Prostate gland (tissue), 2 donors: Measurements from ENCODE around the gene AKAP13. TPM values are rescaled to one million over a fixed set of nuclear protein-coding genes. Genes with fewer than 3 reads are reported as not detected.

Experiments used
- DNase-seq: peaks from one replicate; pipeline ENCODE4 v3.0.0-alpha.2; 2019; ENCODE audit warnings: low spot score
- H3K27ac ChIP-seq, 2 donors: fragments of 200-600 bp; sonication (generic); 2 replicates each; pipeline ENCODE4 v1.5.1; 2017 to 2019
- H3K27me3 ChIP-seq: fragments of 200-600 bp; sonication (generic); replicated peaks from 2 replicates; pipeline ENCODE4 v1.5.1; 2019; ENCODE audit not compliant: insufficient read depth
- H3K36me3 ChIP-seq, 2 donors: fragments of 200-600 bp; sonication (generic); 1 replicate in 1 of 2; 2 replicates in 1 of 2; pipeline versions ENCODE4 v1.5.1 to v1.8.1; 2017 to 2019
- H3K4me1 ChIP-seq: fragments of 200-600 bp; sonication (generic); replicated peaks from 2 replicates; pipeline ENCODE4 v1.5.1; 2019
- H3K4me3 ChIP-seq, 2 donors: fragments of 200-600 bp; sonication (generic); 2 replicates each; pipeline ENCODE4 v1.5.1; 2017 to 2019
- H3K9me3 ChIP-seq: fragments of 200-600 bp; sonication (generic); 2 replicates; pipeline ENCODE4 v1.5.1; 2017
- CTCF ChIP-seq, 4 experiments: fragments of 200-600 bp in 2 of 4; fragments of 450-650 bp in 2 of 4; sonication (generic) in 2 of 4; IDR thresholded peaks; 1 replicate in 3 of 4; 2 replicates in 1 of 4; pipeline ENCODE4 v1.5.1; 2016 to 2019; ENCODE audit warnings: antibody characterized with exemption in 4 of 4, mild to moderate bottlenecking in 2 of 4, moderate library complexity in 2 of 4
- POLR2A ChIP-seq: fragments of 450-650 bp; IDR thresholded peaks from one replicate; pipeline ENCODE4 v1.6.1; 2016; ENCODE audit warnings: antibody characterized with exemption, mild to moderate bottlenecking
- POLR2AphosphoS5 ChIP-seq: sonication (generic); formaldehyde crosslinking; IDR thresholded peaks from one replicate; pipeline ENCODE4 v1.6.1; 2017; ENCODE audit warnings: antibody characterized with exemption
- WGBS: methylation state at CpG from one replicate; pipeline ENCODE4 v1.1.5; 2018; 5-methylcytosine and 5-hydroxymethylcytosine counted together
- intact Hi-C: fragments of 100-400 bp; cut with DNase I; formaldehyde crosslinking; loops from one replicate; pipeline ENCODE4 v1.14.2; 2022
- total RNA-seq, 2 donors: library from RNA; depleted of rRNA; stranded (reverse); fragments of >200 nt; gene quantifications; one replicate each; pipeline ENCODE4 v1.1.0, GENCODE V29; 2016

Gene AKAP13
- total RNA-seq, 2 donors from 2014 or later: 102 to 195 TPM

DNA sequence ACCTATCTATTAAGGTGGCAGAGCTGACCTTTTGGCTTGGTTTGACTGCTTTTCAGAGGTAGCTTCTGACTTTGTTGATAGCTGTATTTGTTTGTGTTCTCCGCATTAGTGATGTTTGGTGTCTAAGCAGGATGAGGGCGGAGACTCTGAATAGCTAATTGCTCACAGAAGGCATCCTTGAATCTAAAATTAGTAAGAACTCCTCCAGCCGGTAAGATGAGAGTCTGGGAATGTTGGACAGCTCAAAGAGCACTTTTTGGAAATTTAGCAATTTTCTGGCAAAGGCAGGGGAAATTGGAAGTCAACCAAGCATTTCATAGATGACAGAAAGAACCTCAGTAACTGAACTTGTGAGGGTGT lies 240.3 kb downstream of the AKAP13 start:
- H3K4me1 ChIP-seq: no peaks in the 10 kb centered on the region
- H3K36me3 ChIP-seq: no peaks in the 10 kb centered on the region
- intact Hi-C loops: no loop called here
- no peaks in the 10 kb centered on the region for H3K9me3 ChIP-seq
- peak overlapping the region; percentile 12 for H3K4me3 ChIP-seq
- no peak for DNase-seq
- H3K27me3 ChIP-seq: no peaks in the 10 kb centered on the region
- H3K27ac ChIP-seq: peak overlapping the region; percentile 60 to 66
- TF ChIP-seq POLR2AphosphoS5 (no peak), CTCF (IDR thresholded peaks at IDR 0.05) (no peak), POLR2A (no peak)
- WGBS: 33% methylated on average over 3 of the region's 3 CpGs

- no peaks in the 10 kb centered on the region for H3K36me3 ChIP-seq
- no peaks in the 10 kb centered on the region for H3K27me3 ChIP-seq
- H3K4me3 ChIP-seq: peak overlapping the region; percentile 4 to 12
- H3K9me3 ChIP-seq: no peaks in the 10 kb centered on the region
- no peaks in the 10 kb centered on the region for H3K4me1 ChIP-seq
- no peak for TF ChIP-seq CTCF (IDR thresholded peaks at IDR 0.05)
- no peak for TF ChIP-seq POLR2A
- TF ChIP-seq POLR2AphosphoS5: no peak
- intact Hi-C loops: no loop called here
- peak overlapping the region; percentile 60 to 66 for H3K27ac ChIP-seq
- 65% methylated on average over 4 of the region's 4 CpGs for WGBS
- no peak for DNase-seq
Observed at GRCh38 chr15:85621094-85621493, 240.7 kb downstream of the AKAP13 start.

DNA sequence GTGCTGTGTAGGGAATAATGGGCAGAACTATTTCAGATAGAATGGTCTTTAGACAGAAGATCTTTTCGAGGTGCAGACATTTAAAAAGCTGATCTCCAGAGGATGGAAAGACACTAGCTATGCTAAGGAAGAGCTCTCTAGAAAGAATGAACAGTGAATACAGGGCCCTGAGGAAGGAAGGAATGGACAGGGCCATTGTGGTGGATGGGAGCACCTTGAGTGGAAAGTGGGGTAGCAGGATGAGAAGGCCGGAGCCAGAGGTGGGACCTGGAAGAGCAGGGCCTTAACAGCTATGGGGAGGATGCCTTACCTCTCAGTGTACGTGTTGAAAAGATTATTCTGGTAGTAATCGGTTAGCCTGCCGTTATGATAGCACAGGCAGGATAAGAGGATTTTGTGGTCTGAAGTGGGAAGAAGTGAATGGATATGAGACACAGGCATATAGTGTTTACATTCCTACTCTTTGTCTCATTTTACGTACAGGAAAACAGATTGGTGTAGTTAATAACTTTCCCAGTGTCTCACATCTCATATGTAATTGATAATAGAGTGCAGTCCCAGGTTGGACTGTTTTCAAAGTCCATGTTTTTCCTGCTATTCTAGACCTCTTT lies 241.9 kb downstream of the AKAP13 start:
- H3K4me3 ChIP-seq: peak overlapping the region in 1 of 2 donors; percentile 2
- intact Hi-C loops: no loop called here
- no peaks in the 10 kb centered on the region for H3K4me1 ChIP-seq
- no peaks in the 10 kb centered on the region for H3K36me3 ChIP-seq
- 66% methylated on average over 6 of the region's 6 CpGs for WGBS
- no peaks in the 10 kb centered on the region for H3K27me3 ChIP-seq
- no peaks in the 10 kb centered on the region for H3K9me3 ChIP-seq
- no peak for DNase-seq
- TF ChIP-seq POLR2AphosphoS5 (no peak), CTCF (IDR thresholded peaks at IDR 0.05) (no peak), POLR2A (no peak)
- H3K27ac ChIP-seq: peak overlapping the region in 1 of 2 donors; percentile 7

DNA sequence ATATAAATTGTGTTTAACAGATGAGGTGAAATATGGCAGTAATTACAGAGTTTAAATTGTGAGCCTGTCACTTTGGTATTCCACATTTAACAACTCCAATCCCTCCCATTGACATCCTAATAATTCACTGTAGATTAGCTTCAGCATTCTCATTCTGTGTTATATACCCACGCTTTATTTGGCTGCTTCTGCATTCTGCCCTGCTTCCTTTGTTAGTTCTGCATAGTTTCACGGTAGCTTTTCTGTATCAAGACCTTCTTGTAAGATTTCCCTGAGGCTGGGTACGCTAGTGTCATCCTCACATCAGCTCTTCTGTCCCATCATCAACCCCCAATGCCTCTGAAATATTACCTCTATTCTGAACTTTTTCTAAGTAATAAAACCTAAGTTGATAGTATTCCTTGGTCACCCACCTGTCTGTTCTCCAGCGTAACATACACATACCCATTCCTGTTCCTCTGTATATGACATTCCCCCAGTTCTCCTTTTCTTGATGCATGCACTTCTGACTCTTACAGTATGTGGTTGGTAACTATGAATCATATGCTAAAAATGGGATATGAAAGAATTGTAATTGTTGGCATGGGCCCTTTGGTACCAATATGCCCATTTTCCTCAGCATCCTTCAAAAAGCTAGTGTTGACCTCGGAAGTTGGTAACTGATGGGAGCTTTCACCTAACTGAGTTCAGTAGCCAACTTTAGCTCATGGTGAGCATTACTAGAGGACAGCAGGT lies 243.1 kb downstream of the AKAP13 start:
- H3K36me3 ChIP-seq: no peaks in the 10 kb centered on the region
- DNase-seq: no peak
- TF ChIP-seq POLR2AphosphoS5 (no peak), POLR2A (no peak), CTCF (IDR thresholded peaks at IDR 0.05) (no peak)
- H3K27me3 ChIP-seq: no peaks in the 10 kb centered on the region
- H3K27ac ChIP-seq: peak overlapping the region in 1 of 2 donors; percentile 35
- no peaks in the 10 kb centered on the region for H3K4me1 ChIP-seq
- H3K9me3 ChIP-seq: no peaks in the 10 kb centered on the region
- H3K4me3 ChIP-seq: no peak overlapping the region
- 69% methylated on average over 5 of the region's 5 CpGs for WGBS
- intact Hi-C loops: no loop called here

GRCh38 chr15:85624291-85624801 lies 243.9 kb downstream of the AKAP13 start:
- 16% methylated on average over 7 of the region's 7 CpGs for WGBS
- no peak for TF ChIP-seq CTCF (IDR thresholded peaks at IDR 0.05)
- TF ChIP-seq POLR2A: no peak
- no peak for TF ChIP-seq POLR2AphosphoS5
- no peaks in the 10 kb centered on the region for H3K4me1 ChIP-seq
- H3K4me3 ChIP-seq: no peak overlapping the region
- no peaks in the 10 kb centered on the region for H3K27me3 ChIP-seq
- no peaks in the 10 kb centered on the region for H3K36me3 ChIP-seq
- H3K27ac ChIP-seq: peak overlapping the region in 1 of 2 donors; percentile 35
- no peak for DNase-seq
- intact Hi-C loops: no loop called here
- no peaks in the 10 kb centered on the region for H3K9me3 ChIP-seq
